22Rv1 (cell line): ENCODE data around the gene MBP.

ENCODE experiments used
- ZFX ChIP-seq: fragments of 450-650 bp; IDR thresholded peaks from 2 replicates; pipeline ENCODE4 v1.6.1; 2017; ENCODE audit warnings: antibody characterized with exemption, borderline replicate concordance
- TF ChIP-seq, protein P1 (sequence below): fragments of 450-650 bp; IDR thresholded peaks from 2 replicates; pipeline ENCODE4 v1.5.1; 2017; ENCODE audit warnings: mild to moderate bottlenecking

DNA sequence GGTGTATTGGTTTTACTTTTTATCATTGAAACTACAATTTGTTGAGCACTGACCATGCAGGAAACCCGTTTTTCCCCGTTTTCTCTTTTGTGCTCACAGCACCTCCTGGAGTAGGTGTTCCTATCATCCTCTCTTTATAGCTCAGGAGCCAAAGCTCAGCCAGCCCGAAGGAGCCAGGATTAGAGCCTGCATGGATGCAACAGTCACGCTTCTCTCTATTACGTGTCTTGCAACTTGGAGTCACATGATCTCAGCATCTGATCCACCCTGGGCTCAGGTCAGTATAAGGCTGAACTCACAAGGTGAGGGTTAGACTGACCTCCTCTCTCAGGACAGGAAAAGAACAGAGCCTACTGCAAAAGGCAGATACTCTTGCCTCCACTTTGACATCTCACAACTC, 150.5 kb downstream of the MBP start:
- TF ChIP-seq, protein P1, sequence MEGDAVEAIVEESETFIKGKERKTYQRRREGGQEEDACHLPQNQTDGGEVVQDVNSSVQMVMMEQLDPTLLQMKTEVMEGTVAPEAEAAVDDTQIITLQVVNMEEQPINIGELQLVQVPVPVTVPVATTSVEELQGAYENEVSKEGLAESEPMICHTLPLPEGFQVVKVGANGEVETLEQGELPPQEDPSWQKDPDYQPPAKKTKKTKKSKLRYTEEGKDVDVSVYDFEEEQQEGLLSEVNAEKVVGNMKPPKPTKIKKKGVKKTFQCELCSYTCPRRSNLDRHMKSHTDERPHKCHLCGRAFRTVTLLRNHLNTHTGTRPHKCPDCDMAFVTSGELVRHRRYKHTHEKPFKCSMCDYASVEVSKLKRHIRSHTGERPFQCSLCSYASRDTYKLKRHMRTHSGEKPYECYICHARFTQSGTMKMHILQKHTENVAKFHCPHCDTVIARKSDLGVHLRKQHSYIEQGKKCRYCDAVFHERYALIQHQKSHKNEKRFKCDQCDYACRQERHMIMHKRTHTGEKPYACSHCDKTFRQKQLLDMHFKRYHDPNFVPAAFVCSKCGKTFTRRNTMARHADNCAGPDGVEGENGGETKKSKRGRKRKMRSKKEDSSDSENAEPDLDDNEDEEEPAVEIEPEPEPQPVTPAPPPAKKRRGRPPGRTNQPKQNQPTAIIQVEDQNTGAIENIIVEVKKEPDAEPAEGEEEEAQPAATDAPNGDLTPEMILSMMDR, result no peak
- TF ChIP-seq ZFX, result no peak
